GM12875 (cell line): ENCODE measurements around the gene OGFRL1.

ENCODE experiments used
- H3K4me3 ChIP-seq: one replicate; pipeline ENCODE4 v1.5.1; 2011; ENCODE audit warnings: low read depth, low read length, control low read depth
- TF ChIP-seq, protein P1 (sequence below): IDR thresholded peaks from 2 replicates; pipeline ENCODE4 v1.5.1; 2011; ENCODE audit warnings: low read depth, mild to moderate bottlenecking, control low read depth, inconsistent platforms, low read length, moderate library complexity, borderline replicate concordance; ENCODE audit not compliant: insufficient read depth

OGFRL1 gene

DNA sequence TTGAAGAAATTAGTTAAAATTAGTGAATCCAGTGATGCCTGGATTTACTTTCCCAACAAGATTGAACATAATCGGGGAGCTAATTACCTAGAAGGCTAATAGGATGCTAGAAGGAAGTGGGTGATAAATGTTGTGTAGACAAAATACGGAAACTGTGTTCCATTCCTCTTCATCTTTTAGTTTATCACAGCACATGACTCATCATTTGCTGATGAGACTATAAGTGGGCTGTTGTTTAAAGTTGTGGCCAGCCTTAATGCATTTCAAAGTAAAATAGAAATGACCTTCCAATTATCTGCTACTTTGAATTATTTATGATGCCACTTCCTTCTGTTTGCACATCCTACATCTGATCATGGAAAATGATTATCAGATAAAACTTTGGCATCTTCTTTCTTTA, 43.4 kb downstream of the OGFRL1 start:
- no peak overlapping the region for H3K4me3 ChIP-seq
- TF ChIP-seq, protein P1, sequence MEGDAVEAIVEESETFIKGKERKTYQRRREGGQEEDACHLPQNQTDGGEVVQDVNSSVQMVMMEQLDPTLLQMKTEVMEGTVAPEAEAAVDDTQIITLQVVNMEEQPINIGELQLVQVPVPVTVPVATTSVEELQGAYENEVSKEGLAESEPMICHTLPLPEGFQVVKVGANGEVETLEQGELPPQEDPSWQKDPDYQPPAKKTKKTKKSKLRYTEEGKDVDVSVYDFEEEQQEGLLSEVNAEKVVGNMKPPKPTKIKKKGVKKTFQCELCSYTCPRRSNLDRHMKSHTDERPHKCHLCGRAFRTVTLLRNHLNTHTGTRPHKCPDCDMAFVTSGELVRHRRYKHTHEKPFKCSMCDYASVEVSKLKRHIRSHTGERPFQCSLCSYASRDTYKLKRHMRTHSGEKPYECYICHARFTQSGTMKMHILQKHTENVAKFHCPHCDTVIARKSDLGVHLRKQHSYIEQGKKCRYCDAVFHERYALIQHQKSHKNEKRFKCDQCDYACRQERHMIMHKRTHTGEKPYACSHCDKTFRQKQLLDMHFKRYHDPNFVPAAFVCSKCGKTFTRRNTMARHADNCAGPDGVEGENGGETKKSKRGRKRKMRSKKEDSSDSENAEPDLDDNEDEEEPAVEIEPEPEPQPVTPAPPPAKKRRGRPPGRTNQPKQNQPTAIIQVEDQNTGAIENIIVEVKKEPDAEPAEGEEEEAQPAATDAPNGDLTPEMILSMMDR, result no peak

DNA sequence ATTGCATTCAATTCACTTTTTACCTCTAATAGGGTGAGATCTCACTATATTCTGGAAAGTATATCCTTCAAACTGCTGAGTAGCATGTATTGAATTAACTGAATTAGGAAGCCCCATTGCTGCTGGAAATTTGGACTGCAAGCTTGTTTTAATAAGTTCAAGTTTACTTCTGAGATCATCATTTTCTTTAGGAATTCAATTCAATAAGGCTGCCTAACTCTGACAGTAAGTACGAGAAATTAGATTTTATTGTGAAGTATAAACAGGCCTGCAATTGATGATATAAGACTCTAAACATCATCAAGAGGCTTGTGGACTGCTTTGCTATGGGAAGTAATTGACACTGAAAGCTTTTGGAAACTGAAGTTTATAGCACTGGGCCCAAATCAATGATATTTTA, 44.4 kb downstream of the OGFRL1 start:
- no peak overlapping the region for H3K4me3 ChIP-seq
- TF ChIP-seq, protein P1, result no peak

DNA sequence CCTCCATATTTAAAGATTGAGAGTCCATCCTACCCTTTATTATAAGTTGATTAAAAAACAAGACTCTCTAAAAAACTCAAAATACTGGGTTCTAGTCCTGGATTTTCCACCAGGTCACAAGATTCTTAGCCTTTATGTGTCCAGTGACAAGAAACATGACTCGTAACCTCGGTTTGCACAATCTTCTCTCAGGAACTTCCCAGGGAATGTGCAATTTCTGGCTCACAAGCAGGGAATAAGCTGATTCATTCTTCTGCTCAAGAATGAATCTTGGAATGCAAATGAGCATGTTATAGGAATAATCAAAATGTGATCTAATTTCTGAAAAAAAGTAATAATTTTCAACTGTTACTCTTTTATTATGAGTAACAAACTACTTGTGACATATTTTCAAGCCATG, 45.1 kb downstream of the OGFRL1 start:
- TF ChIP-seq, protein P1, result no peak
- H3K4me3 ChIP-seq, result no peak overlapping the region

- TF ChIP-seq, protein P1, result no peak
- H3K4me3 ChIP-seq, result no peak overlapping the region
These were observed 46.2 kb downstream of the OGFRL1 start for GRCh38 chr6:71334768-71335167.

DNA sequence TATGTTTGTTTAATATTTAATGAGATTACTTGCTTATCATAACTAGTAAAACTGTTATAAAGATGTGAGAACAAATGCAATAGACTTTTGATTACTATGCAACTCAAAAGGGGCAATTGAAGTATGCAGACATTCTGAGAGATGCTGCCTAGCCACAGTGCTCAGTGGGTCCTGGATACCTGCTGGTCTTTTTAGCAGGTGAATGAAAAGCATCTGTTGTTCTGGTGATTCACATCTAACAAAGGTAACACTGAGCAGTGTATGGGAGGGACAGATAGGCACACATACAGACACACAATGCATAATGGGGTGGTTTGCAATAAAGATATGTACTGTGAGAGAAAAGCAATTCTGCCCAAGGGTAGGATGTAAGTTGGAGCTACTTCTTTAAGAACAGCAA, 46.9 kb downstream of the OGFRL1 start:
- H3K4me3 ChIP-seq, result no peak overlapping the region
- TF ChIP-seq, protein P1, result no peak

DNA sequence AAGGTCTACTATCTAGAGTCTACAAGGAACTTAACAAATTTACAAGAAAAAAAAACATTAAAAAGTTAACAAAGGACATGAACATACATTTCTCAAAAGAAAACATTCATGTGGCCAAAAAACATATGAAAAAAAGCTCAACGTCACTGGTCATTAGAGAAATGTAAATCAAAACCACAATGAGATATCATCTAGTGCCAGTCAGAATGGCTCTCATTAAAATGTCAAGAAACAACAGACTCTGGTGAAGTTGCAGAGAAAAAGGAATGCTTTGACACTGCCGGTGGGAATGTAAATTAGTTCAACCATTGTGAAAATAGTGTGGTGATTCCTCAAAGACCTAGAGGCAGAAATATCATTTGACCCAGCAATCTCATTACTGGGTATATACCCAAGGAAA, 48.3 kb downstream of the OGFRL1 start:
- TF ChIP-seq, protein P1, result no peak
- no peak overlapping the region for H3K4me3 ChIP-seq

DNA sequence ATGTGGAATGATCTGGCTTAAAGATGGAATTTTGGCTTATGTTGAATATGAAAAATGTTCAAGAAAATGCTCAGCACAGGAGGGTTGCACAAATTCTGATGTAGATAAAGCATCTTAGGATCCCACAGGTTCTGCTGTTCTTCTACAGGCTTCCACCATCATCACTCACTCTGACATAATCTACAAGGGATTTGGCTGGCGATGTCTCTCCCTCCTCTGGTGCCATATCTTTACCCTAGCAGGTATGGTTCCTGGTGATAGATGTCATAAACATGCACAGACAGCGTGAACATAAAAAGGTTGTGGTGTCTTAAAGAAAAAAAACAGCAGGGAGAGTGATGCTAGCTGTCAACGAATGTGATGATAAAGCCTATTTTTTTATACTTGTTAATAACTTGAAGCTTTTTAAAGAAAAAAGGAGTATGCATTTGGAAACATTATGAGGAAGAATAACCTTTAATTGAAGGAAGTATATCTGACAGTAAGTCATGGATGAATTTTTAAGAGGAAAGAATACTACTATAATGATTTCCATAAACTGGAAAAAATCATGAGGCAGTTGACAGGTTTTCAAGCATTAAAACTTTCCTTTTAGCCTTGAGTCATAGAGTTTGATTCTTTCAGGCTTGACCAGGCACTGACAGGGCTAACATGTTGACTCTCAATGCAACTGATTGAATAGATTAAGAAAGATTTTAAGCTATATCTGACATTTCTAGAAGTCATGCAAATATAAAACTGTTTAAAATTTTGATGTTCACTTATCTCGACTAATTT, 50.1 kb downstream of the OGFRL1 start:
- TF ChIP-seq, protein P1, result no peak
- H3K4me3 ChIP-seq, result no peak overlapping the region
